Dermis microvascular lymphatic vessel endothelial cell (primary cell): ENCODE data around the gene WBP11. TPM values are rescaled to one million over a fixed set of nuclear protein-coding genes. Genes with fewer than 3 reads are reported as not detected.

Experiments used
- total RNA-seq: library from RNA; depleted of rRNA; stranded (reverse); fragments of >200 nt; gene quantifications from 2 replicates; pipeline ENCODE4 v1.2.1, GENCODE V29; 2014

The WBP11 gene
- total RNA-seq, 1 donor from 2014 or later, result 14.6 TPM

Other genes with a start within 250 kb of the WBP11 start
- gene PLBD1, start 235.6 kb downstream of the WBP11 start, total RNA-seq, result 0.38 and 1.0 TPM in 2 replicates
- not detected in 2 replicates for gene GUCY2C, start 106.9 kb downstream of the WBP11 start, total RNA-seq
- 0.63 and 0.77 TPM in 2 replicates for gene C12orf60, start 192 bp upstream of the WBP11 start, total RNA-seq
- gene SMCO3, start 10.7 kb upstream of the WBP11 start, total RNA-seq, result 0.89 and 1.4 TPM in 2 replicates
- 74.8 and 91.9 TPM in 2 replicates for gene ART4, start 40.0 kb upstream of the WBP11 start, total RNA-seq
- 149 and 328 TPM in 2 replicates for gene MGP, start 82.4 kb upstream of the WBP11 start, total RNA-seq
- 0.13 TPM in 1 of 2 replicates, not detected in the other for gene ERP27, start 135.1 kb upstream of the WBP11 start, total RNA-seq
- gene ARHGDIB, start 158.1 kb upstream of the WBP11 start, total RNA-seq, result 39.8 and 69.4 TPM in 2 replicates
- gene PDE6H, start 169.6 kb upstream of the WBP11 start, total RNA-seq, result not detected in 2 replicates